Measurements from ENCODE around the gene PNPLA2.

DNA sequence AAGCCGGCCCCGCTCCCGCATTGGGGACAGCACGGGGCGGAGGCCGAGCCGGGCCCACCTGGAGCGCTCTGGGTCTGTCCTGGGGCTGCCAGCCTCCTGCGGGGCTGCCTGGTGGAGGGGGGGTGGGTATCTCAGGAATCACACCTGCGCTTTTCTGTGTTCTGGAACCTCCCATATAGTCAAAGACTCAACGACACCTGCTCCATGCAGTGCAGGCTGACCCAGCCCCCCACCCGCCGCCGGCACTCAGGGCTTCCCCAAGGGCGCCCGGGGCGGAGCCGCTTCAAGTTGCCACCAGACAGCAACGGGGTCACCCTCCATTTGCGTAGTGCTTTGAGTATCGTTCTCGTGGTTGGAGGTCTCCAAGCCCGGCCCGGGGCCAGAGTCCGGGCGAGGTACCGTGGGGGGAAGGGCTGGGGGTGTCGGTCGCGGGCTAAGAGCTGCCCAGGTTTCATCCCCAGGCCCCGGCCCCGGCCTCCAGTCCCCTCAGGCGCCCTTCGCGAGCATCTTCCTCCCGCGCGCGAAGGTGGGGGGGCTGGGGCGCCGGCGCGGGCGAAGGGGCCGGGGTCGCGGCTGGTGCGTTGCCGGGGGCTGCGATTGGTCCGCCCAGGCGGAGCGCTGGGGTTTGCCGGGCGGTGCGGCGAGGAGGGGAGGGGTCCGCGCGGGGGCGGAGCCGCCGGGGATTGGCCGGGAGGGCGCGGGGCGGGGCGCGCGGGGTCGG lies 30.6 kb downstream of the PNPLA2 start:
- TF ChIP-seq, protein P1, sequence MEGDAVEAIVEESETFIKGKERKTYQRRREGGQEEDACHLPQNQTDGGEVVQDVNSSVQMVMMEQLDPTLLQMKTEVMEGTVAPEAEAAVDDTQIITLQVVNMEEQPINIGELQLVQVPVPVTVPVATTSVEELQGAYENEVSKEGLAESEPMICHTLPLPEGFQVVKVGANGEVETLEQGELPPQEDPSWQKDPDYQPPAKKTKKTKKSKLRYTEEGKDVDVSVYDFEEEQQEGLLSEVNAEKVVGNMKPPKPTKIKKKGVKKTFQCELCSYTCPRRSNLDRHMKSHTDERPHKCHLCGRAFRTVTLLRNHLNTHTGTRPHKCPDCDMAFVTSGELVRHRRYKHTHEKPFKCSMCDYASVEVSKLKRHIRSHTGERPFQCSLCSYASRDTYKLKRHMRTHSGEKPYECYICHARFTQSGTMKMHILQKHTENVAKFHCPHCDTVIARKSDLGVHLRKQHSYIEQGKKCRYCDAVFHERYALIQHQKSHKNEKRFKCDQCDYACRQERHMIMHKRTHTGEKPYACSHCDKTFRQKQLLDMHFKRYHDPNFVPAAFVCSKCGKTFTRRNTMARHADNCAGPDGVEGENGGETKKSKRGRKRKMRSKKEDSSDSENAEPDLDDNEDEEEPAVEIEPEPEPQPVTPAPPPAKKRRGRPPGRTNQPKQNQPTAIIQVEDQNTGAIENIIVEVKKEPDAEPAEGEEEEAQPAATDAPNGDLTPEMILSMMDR (IDR thresholded peaks at IDR 0.05 in 4 of 5, conservative IDR thresholded peaks at IDR 0.05 in 1 of 5): no peak
- no peak for TF ChIP-seq POLR2A (IDR thresholded peaks at IDR 0.05)

All from gastrocnemius medialis (tissue), 4 donors.